Lower lobe of right lung (tissue), 2 donors: Measurements from ENCODE around the gene SEC61A2. TPM values are rescaled to one million over a fixed set of nuclear protein-coding genes. Genes with fewer than 3 reads are reported as not detected.

ENCODE experiments used
- ATAC-seq, 2 donors: fragments of 200-7000 bp; cut with Tn5 transposase; one replicate each; pipeline ENCODE4 v1.9.1; 2020 to 2022; ENCODE audit warnings: mild to moderate bottlenecking in 2 of 2, moderate library complexity in 2 of 2
- DNase-seq: peaks from one replicate; pipeline ENCODE4 v3.0.0-alpha.2; 2020
- H3K27ac ChIP-seq: fragments of 200-600 bp; one replicate; pipeline ENCODE4 v1.8.0; 2022
- H3K27me3 ChIP-seq: fragments of 200-600 bp; one replicate; pipeline ENCODE4 v1.8.0; 2022; ENCODE audit warnings: low read depth
- H3K36me3 ChIP-seq: fragments of 200-600 bp; one replicate; pipeline ENCODE4 v1.8.0; 2022; ENCODE audit warnings: mild to moderate bottlenecking
- H3K4me1 ChIP-seq: fragments of 200-600 bp; one replicate; pipeline ENCODE4 v1.8.0; 2022
- H3K4me3 ChIP-seq: fragments of 200-600 bp; one replicate; pipeline ENCODE4 v1.8.0; 2022; ENCODE audit warnings: mild to moderate bottlenecking
- H3K9me3 ChIP-seq: fragments of 200-600 bp; one replicate; pipeline ENCODE4 v1.8.0; 2022
- intact Hi-C: fragments of 100-400 bp; cut with DNase I; formaldehyde crosslinking; loops from one replicate; pipeline ENCODE4 v1.11.0; 2022
- total RNA-seq: library from RNA; stranded (reverse); fragmentation: NEBNext Ultra II Directional; extraction: Animal tissue kit (Norgen Biotek cat#: 25700); gene quantifications from one replicate; pipeline ENCODE4 v1.2.1, GENCODE V29; 2021
- TF ChIP-seq, protein P1 (sequence below): fragments of 200-600 bp; IDR thresholded peaks from one replicate; pipeline ENCODE4 v1.8.0; 2022; ENCODE audit warnings: antibody characterized with exemption, mild to moderate bottlenecking
- donor health status: DM: no; HTN: yes; CAD: no; lungs with severe emphysema.

The SEC61A2 gene
- total RNA-seq, 1 donor from 2014 or later = 5.3 TPM

DNA sequence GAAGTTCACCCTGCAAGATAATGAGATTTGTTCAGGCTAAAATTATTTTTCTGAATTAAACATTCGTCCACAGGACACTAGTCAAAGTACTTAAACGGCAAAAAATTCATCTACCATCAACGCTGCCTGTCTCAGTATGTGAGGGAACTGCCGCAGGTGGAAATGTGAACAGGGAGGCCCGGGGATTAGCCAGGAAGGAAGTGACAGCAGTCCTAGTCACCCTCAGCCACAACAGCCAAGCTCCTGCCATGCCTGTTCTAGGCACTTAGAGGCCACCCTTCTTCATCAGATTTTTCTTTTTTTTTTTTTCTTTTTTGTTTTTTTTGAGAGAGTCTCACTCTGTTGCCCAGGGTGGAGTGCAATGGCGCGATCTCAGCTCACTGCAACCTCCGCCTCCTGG is 56.8 kb downstream of the SEC61A2 start:
- Histone ChIP-seq H3K27me3 (no peaks in the 10 kb centered on the region), H3K4me3 (no peak overlapping the region), H3K36me3 (peaks cover 58% of the 10 kb centered on the region), H3K4me1 (peaks cover 2% of the 10 kb centered on the region), H3K9me3 (no peaks in the 10 kb centered on the region), H3K27ac (no peak overlapping the region)
- no peak for ATAC-seq
- intact Hi-C loops = no loop called here
- TF ChIP-seq, protein P1, sequence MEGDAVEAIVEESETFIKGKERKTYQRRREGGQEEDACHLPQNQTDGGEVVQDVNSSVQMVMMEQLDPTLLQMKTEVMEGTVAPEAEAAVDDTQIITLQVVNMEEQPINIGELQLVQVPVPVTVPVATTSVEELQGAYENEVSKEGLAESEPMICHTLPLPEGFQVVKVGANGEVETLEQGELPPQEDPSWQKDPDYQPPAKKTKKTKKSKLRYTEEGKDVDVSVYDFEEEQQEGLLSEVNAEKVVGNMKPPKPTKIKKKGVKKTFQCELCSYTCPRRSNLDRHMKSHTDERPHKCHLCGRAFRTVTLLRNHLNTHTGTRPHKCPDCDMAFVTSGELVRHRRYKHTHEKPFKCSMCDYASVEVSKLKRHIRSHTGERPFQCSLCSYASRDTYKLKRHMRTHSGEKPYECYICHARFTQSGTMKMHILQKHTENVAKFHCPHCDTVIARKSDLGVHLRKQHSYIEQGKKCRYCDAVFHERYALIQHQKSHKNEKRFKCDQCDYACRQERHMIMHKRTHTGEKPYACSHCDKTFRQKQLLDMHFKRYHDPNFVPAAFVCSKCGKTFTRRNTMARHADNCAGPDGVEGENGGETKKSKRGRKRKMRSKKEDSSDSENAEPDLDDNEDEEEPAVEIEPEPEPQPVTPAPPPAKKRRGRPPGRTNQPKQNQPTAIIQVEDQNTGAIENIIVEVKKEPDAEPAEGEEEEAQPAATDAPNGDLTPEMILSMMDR = no peak
- DNase-seq = no peak

GRCh38 chr10:12187321-12187905 is 57.9 kb downstream of the SEC61A2 start:
- TF ChIP-seq, protein P1 = no peak
- H3K4me3 ChIP-seq = no peak overlapping the region
- peaks cover 7% of the 10 kb centered on the region for H3K4me1 ChIP-seq
- no peaks in the 10 kb centered on the region for H3K9me3 ChIP-seq
- H3K27me3 ChIP-seq = no peaks in the 10 kb centered on the region
- H3K27ac ChIP-seq = no peak overlapping the region
- intact Hi-C loops = no loop called here
- peaks cover 52% of the 10 kb centered on the region for H3K36me3 ChIP-seq
- ATAC-seq = no peak
- no peak for DNase-seq

GRCh38 chr10:12188656-12189055 is 59.2 kb downstream of the SEC61A2 start:
- DNase-seq = no peak
- H3K36me3 ChIP-seq = peaks cover 41% of the 10 kb centered on the region
- H3K4me1 ChIP-seq = peaks cover 18% of the 10 kb centered on the region
- TF ChIP-seq, protein P1 = no peak
- no peaks in the 10 kb centered on the region for H3K9me3 ChIP-seq
- no peak overlapping the region for H3K4me3 ChIP-seq
- intact Hi-C loops = no loop called here
- H3K27me3 ChIP-seq = no peaks in the 10 kb centered on the region
- no peak overlapping the region for H3K27ac ChIP-seq
- ATAC-seq = no peak

GRCh38 chr10:12189426-12189825 is 59.9 kb downstream of the SEC61A2 start:
- DNase-seq (no peak), ATAC-seq (no peak)
- peaks cover 26% of the 10 kb centered on the region for H3K4me1 ChIP-seq
- no peaks in the 10 kb centered on the region for H3K27me3 ChIP-seq
- no peak overlapping the region for H3K4me3 ChIP-seq
- TF ChIP-seq, protein P1 = no peak
- no peak overlapping the region for H3K27ac ChIP-seq
- intact Hi-C loops = no loop called here
- peaks cover 33% of the 10 kb centered on the region for H3K36me3 ChIP-seq
- no peaks in the 10 kb centered on the region for H3K9me3 ChIP-seq

DNA sequence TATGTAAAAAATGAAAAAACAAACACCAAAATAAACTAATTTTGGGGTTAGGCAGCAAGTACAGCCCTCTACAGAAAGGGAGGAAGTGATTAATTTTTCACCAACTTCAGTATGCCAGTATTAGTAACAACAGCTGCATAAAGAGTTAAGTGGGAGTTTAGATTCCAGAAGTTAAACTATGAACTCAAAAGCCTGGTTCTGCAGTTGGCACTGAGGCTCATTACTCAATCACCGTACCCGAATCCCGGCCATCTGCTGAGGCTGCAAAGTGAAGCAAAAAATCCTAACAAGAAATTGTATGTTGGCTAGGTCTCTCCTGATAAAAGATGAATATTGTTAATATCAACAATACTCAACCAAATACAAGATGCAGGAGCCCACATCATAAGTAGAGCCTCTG is 62.2 kb downstream of the SEC61A2 start:
- peaks cover 31% of the 10 kb centered on the region for H3K4me1 ChIP-seq
- no peak overlapping the region for H3K4me3 ChIP-seq
- H3K36me3 ChIP-seq = peaks cover 11% of the 10 kb centered on the region
- TF ChIP-seq, protein P1 = no peak
- ATAC-seq = no peak
- H3K27me3 ChIP-seq = no peaks in the 10 kb centered on the region
- H3K9me3 ChIP-seq = no peaks in the 10 kb centered on the region
- no peak for DNase-seq
- intact Hi-C loops = no loop called here
- H3K27ac ChIP-seq = no peak overlapping the region
